ENCODE data around the gene SRRT. TPM values are rescaled to one million over a fixed set of nuclear protein-coding genes. Genes with fewer than 3 reads are reported as not detected.

SRRT gene, protein sequence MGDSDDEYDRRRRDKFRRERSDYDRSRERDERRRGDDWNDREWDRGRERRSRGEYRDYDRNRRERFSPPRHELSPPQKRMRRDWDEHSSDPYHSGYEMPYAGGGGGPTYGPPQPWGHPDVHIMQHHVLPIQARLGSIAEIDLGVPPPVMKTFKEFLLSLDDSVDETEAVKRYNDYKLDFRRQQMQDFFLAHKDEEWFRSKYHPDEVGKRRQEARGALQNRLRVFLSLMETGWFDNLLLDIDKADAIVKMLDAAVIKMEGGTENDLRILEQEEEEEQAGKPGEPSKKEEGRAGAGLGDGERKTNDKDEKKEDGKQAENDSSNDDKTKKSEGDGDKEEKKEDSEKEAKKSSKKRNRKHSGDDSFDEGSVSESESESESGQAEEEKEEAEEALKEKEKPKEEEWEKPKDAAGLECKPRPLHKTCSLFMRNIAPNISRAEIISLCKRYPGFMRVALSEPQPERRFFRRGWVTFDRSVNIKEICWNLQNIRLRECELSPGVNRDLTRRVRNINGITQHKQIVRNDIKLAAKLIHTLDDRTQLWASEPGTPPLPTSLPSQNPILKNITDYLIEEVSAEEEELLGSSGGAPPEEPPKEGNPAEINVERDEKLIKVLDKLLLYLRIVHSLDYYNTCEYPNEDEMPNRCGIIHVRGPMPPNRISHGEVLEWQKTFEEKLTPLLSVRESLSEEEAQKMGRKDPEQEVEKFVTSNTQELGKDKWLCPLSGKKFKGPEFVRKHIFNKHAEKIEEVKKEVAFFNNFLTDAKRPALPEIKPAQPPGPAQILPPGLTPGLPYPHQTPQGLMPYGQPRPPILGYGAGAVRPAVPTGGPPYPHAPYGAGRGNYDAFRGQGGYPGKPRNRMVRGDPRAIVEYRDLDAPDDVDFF
- 247 and 258 TPM in 2 replicates for total RNA-seq

DNA sequence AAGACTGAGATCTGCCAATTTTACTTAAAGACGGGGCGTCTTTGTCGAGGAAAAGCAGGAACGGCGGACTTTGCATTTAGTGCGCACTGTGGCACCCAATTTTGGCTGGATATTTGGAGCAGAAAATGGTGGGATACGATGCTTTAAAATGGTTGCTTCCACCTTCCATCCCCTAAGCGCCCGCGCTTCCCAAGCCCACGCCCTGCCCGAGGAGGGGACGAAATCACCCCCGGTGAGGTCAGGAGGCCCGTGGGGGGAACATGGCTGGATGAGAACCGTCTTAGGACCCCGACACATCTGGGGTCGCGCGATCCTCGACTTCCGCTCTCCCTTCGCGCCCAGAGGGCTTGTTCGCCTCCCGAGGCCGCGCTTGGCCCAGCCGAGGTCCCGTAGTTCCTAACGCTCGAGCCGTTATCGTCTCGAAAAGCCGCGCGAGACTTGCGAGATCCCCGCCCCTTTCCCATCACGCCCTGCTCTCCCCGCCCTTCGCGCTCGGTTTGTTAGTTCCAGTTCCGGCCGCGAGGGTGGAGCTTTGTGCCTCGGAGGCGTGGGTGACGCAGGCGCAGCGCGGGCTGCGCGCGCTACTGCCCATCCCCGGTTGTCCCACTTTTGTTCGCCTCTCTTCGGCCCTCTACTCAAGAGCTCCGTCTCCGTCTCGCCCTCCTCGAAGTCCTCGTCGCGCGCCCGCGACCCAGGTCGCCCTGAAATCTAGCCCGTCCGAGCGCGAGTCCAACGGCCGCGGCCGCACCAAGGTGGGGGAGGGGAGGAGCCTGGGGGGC is at the start of gene SRRT:
Gene SRRT (plus strand): TSS at position 527 of the 779 bp plus-strand sequence. CDS start 488 bp downstream, outside the sequence.
- intact Hi-C loops (cut with micrococcal nuclease), result loop anchor here (1.0 to 5.0 kb wide), 3 partner anchors 13 to 167 kb away; partner anchors contain the start of genes POP7 and SLC12A9

DNA sequence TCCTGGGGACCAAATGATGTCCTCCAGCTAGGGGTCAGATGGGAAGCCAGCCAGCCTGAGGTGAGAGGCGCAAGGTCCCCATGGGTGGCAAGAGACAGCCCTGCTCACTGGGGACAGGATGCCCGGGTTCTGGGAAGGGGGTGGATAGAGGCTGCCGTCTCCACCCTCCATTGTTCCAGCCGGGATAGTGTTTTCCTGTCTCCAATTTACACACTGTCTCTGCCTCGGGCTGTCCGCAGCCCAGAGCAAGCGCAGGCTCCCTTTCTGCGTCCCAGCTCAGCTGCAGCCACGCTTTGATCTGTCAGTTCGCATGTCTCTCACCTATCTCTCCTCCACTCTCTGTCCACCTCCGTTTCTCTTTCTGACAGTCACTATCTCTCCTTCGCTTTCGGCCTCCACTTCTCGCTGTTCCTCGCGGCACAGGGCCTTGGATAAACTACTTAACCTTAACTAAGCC is 49.7 kb upstream of the SRRT start:
- intact Hi-C loops (cut with micrococcal nuclease), result no loop called here

DNA sequence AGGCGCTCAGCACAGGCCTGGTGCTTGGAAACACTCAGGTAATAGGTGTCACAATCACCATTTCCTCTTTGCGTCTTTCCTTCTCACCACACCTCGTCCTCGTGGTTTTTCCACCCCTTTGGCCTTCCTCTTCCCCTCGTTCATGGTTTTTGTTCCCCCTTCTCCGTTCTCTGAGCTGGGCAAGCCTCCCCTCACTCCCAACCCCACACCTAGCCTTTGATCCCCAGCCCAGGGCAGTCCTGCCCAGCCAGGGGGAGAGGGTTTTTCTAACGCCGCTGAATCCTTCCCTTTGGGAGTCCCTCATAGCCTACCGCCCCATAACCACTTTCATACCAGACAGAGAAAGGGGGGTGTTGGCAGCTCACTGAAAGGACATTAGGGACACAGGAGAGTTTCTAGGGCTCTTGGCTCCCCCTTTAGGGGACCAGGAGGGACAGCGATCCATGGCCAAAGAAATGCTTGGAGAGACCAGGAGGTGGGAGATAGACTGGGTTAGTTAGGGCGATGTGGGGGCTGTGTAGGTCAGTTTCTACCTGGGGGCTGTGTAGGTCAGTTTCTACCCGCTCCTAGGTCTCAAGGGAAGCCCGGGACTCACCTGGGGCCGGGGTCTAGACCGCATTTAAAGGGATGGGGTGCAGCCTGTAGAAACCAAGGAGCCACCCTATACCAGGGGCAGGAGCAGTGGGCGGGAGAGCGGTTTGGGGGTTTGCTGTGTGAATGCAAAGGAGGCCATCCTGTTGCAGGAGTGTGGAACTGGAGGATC is 49.0 kb upstream of the SRRT start:
- intact Hi-C loops (cut with micrococcal nuclease), result no loop called here

DNA sequence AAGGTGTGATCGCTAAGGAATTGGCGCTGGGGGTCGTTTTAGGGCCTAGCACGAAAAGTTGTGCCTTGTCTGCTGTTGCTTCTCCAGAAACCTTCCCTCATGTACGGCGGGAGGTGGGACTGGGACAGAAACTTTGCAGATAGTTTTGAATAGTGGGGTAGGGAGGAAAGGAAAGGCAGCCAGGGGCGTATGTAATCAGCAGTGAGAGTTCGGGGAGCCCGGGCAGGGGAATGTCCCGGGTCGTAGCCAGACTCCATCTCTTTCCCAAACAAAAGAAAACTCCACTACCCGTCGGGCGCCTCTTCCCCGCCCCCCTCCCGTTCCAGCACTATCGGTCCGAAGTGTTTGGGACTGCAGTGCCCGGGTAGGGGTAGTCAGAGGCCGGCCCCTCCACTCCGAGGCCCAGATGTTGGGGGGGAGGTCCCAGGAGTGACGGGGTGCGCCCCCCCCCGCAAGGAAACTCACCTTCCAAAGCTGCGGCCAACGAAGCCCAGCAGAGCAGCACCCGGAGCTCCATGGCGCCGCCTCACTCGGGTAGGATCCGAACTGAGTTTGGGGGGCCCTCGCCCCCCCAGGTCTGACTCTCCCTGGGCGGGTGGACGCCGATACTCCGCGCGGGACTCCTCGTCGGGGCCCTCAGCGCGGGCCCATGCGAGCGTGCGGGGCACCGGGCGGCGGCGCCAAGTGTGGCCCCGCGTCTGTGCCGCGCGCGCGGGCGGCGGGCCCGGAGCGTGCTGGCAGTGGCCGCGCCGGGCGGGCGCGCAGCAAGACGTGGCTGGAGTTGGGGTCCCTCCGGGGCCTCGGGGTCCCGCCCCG is 48.2 kb upstream of the SRRT start:
- intact Hi-C loops (cut with micrococcal nuclease), result no loop called here

DNA sequence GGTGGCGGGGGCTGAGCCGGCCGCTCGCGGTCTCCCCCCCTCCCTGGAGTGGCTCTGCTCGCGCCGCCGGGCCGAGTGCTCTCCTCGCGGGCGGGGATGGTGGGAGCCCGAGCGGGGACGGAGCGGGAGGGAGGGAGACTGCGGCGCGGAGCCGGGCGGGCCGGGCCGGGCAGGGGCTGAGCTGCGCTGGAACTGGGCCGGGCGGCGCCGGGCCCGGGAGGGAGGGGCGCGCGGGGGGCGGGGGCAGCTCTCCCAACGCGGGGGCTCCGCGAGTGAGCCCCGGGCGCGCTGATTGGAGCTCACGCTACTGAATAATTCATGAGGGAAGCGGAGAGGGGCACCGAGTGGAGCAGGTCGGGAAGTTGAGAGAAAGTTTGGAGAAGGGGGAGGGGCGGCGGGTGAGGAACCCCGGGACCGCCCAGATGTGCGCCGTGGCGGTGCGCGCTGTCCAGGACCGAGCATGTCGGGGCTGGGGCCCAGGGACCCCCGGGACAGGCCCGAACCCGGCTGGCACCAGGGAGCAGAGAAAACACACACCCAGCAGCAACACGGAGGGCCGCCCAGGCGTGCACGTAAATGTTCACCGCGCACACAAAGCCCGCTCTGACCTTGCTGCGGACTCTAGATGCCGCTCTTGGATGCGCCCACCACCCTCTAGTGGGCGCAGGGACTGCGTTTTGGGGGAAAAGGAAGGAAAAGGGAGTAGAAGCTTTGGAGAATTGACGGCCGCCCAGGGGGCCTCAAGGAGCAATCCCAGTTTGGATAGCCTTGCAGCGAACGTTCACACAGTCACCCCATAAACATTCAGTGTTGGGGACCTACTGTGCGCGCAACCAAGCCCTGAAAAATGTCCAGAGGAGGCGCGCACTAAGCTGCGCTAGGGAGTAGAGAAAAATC is 47.3 kb upstream of the SRRT start, which contains the start of gene EPHB4:
Gene EPHB4 (minus strand): TSS at position 194 of the 897 bp plus-strand sequence. CDS start 493 bp downstream, outside the sequence.
- intact Hi-C loops (cut with micrococcal nuclease), result no loop called here

DNA sequence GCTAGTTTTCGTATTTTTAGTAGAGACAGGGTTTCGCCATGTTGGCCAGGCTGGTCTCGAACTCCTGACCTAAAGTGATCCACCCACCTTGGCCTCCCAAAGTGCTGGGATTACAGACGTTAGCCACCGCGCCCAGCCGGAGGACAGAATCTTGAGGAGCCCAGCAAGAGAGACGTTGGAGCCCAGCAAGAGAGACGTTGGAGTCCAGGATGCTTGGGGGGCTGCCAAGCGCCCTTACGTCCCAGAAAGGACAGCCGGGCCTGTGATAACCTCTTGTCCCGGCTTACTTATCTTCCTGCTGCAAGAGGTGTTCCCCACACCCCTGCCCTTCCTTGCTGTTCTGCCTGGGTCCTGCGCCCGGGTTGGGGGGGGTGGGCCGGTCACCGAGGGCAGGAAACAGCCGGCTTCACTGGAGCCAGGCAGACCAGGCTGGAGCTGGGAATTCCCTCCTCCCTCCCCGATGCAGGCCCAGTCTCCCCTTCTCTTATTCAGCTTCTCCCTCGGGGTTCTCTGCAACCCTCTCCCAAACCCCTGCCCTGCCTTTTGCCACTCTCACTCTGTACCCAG is 45.7 kb upstream of the SRRT start:
- intact Hi-C loops (cut with micrococcal nuclease), result no loop called here

DNA sequence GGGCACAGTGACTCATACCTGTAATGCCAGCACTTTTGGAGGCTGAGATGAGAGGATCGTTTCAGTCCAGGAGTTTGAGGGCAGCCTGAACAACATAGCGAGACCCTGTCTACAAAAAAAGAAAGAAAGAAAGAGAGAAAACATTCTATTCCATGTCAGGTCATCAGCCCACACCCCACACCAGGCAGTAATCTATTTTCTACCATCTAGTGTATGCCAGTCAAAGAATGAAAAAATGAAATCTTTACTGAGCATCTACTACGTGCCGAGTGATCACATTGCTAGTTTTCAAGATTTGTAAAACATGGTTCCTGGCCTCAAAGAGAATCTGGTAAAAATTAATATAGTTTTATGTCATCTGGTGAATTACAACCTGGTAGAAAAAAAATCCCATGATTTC is 44.5 kb upstream of the SRRT start:
- intact Hi-C loops (cut with micrococcal nuclease), result no loop called here

DNA sequence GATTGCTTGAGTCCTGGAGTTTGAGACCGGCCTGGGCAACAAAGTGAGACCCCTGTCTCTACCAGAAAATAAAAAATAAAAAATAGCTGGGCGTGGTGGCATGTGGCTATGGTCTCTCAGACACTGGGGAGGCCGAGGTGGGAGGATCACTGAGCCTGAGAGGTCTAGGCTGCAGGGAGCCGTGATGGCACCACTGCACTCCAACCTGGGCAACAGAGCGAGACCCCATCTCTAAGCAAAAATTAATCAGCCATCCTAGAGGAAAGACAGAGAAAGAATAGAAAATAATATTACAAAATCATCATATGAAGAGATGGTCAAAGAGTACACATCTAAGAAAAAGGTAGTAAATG is 42.6 kb upstream of the SRRT start:
- intact Hi-C loops (cut with micrococcal nuclease), result no loop called here

DNA sequence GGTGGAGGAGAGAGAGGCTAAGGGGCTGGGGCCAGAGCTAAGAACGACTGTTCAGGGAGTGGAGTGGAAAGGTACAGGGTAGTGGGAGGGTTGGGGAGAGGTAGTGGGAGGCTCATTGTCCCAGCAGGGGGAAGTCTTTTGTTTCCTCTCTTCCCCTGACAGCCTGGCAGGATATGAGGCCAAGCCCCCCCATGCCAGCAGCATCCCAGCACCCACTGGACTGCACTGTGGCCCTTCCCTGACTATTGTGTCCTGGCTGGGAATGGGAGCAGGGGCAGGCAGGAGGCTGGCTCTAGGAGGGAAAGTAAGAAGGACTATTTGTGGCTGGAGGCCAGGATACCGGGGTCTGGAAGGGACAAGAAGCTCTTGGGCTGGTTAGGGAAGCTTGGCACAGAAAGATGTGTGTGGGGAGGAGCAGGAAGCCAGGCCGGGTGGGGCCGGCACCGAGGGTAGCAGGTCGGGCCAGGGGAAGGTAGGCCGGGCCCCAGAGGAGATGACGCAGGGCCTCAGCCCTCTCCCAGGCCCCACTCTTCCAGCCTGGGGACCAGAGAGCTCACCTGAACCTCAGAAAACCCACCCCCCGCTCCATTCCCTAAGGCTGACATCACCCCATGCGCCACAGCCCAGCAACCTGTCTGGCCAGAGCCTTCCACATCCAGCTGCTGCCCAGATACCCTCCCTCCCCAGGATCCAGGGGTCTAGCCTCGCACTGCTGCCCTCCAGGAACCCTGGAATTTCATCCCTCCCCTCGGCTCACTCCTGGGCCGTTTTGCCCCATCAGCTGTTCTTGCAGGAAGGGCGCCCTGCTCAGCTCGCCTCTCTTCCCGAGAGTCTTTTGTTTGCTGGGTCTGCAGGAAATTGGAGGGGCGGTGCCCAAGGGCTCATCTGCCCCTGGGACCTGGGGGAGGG is 38.7 kb upstream of the SRRT start:
- intact Hi-C loops (cut with micrococcal nuclease), result loop anchor here (5.0 kb wide), 1 partner anchor 34 kb away; no protein-coding TSS in a partner anchor

DNA sequence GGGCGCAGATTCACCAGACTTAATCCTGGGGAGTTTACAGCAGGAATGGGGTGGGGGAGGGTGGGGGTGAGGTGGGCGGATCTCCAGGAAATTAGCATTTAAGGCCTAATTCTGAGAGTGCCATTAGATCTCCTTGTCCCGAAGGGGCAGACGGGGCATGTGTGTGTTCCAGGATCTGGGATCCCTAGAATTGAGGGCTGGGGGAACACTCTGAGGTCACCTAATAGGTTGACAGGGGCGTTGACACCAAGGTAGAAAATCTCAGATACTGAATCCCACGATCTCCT is 38.1 kb upstream of the SRRT start:
- intact Hi-C loops (cut with micrococcal nuclease), result loop anchor here (5.0 kb wide), 1 partner anchor 34 kb away; no protein-coding TSS in a partner anchor

DNA sequence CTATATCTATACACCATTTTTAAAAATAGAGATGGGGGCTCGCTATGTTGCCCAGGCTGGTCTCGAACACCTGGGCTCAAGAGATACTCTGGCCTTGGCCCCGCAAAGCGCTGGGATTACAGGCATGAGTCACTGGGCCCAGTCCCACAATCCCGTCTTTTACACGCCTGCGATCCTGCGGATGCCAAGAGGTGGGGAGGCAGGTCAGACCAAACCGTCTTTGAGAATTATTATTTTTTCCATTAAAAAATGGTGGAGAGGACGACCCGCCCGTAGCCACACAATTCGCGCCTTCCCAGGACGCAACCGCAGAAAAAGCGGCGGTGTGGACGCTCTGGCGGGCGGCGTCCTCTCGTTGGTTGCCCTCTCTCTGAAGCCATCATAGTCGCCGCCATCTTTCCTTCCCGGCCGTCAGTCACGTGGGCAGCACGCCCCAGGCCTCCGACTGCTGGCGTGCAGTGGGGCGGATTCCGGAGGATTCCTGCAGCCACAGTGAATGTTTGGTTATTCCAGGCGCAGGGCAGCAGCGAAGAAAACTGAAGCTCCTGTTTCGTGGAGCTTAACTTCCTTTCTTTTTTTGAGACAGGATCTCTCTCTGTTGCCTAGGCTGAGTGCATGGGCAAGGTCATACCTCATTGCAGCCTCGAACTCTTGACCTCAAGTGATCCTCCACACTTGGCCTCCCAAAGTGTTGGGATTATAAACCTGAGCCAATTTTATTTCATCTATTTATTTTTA is 37.6 kb upstream of the SRRT start:
- intact Hi-C loops (cut with micrococcal nuclease), result loop anchor here (5.0 kb wide), 1 partner anchor 35 kb away; no protein-coding TSS in a partner anchor

DNA sequence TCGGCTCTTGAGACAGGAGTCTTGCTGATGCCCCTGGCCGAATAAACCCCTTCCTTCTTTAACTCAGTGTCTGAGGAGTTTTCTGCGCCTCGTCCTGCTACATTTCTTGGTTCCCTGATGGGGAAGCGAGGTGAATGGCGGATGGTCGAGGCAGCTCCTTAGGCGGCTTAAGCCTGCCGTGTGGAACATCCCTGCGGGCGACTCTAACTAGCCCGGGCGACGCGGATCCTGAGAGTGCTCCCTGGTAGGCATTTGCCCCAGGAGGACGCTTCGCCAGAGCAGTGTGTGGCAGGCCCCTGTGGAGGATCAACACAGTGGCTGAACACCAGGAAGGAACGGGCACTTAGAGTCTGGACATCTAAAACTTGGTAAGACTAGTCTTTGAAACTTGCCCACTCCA is 35.5 kb upstream of the SRRT start:
- intact Hi-C loops (cut with micrococcal nuclease), result loop anchor here (5.0 kb wide), 1 partner anchor 37 kb away; no protein-coding TSS in a partner anchor

DNA sequence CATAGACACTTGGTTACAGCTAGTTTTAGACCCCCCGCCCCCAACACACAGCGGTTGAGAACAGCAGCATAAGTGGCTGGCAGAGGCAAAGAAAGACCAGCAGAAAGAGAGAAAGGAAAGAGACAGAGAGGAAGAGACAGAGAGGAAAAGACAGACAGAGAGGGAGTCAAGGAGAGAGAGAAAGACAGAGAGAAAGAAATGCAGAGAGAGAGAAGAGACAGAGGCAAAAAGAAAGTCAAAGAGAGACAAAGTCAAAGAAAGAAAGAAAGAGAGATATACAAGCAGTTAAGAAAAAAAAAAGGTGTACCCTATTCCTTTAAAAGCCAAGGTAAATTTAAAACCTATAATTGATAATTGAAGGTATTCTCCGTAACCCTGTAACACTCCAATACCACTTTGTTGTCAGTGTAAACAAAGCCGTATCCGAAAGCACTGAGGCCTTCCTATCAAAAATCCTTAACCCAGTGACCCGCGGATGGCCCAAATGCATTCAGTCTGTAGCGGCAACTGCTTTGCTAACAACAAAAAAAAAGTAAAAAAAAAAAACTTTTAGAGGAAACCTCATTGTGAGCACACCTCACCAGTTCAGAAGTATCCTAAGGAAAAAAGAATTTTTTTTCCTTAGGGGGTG is 34.3 kb upstream of the SRRT start:
- intact Hi-C loops (cut with micrococcal nuclease), result no loop called here

DNA sequence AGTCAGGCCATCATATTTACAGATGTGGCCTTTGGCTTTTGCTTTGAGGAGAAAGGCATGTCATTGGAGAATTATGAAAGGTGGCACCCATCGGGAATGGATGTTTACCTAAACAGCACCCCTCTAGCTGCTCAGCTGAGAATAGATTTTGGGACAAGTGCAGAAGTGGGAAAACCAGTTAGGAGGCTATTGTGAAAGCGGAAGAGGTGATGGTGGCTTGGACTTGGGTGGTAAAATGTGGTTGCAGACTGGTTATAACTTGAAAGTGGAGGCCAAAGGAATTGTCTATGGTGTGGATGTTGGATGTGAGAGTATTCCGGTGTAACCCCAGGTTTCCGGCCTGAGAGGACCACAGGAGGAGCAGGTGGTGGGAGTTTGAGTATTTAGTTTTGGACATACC is 27.5 kb upstream of the SRRT start:
- intact Hi-C loops (cut with micrococcal nuclease), result no loop called here

DNA sequence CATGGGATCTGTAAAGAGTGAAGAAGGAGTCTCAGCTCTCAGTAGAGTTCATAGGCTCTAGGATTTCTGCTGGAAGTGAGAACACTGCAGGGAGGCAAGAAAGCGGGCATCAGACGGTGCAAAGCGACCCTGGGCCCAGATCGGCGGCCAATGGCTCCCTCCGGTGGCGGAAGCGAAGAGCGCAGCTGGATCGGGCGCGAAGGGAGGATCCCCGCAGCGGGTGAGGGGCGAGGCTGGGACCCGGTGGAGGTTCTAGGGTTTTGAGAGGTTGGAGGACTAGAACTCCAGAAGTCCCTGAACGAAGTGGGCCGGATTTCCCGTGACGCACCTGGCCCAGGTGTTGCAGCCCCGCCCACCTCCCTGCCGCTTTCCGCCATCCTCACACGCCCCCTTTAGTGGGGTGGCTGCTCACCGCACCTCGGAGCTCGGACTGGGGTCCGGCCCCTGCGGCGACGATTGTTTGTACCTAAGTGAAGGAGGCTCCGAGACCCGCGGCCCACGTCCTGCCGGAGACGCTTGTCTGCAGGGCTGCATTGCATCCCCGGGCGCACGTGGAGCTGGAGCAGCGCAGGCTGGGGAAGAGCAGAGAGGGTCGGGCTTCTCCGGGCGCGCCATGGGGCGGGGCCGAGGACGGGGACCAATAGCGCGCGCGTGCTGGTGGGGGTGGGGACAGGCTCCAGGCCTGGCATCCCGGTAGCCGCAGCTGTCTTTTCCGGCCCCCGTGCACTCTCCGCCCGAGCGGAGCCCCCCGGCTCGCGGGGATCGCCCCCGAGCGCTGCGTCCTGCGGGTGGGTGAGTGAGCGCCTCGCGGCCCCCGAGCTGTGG is 22.6 kb upstream of the SRRT start, which contains the start of gene SLC12A9:
Gene SLC12A9 (plus strand): TSS at position 666 of the 825 bp plus-strand sequence. CDS start 1,485 bp downstream, outside the sequence.
- intact Hi-C loops (cut with micrococcal nuclease), result loop anchor here (1.0 to 5.0 kb wide), 5 partner anchors 23 to 160 kb away; partner anchors contain the start of genes GIGYF1, SRRT and UFSP1

Data from T-helper 2 cell treated with Interferon-gamma antibody and Interleukin-4, amounts not matched to agents 100 ng/mL and 5 ng/mL, for 36 hours (primary cell).